GM21529 (cell line): ENCODE measurements around the gene TRIO.

Experiments used
- ATAC-seq: cut with Tn5 transposase; IDR thresholded peaks from one replicate; pipeline ENCODE4 v1.9.1; 2021; ENCODE audit not compliant: unreplicated experiment

Gene TRIO

DNA sequence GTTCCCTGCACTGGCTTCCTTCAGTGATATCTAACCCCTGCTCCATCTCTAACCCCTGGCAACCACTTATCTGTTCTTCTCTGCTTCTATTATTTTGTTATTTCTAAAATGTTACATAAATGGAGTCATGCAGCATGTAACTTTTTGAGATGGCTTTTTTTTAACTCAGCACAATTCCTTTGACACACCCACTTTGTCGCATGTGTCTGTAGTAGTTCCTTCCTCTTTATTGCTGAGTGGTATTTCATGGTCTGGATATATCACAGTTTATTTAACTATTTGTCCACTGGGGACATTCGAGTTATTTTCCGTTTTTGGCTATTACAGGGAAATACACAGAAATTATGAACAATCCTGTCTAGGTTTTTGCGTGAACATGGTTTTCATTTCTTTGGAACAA, 200.2 kb downstream of the TRIO start:
- ATAC-seq = no peak

DNA sequence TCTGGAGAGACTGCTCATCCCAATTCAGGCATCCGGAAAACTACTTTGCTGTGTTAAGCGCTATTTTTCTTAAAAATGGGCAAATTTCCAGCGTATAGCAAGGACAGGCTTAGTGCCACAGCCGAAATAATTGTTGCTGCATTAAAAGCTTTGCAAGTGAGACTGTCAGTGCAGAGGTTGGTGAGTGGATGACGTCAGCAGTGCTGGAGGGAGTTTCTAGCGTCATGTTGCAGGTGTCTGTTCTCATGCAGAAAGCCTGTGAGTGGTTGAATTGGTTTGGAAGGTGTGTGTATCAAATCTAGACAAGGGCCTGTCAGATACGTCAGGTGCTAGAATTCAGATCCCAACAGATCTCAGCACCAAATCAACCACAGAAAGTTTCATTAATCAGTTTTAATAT, 204.4 kb downstream of the TRIO start:
- no peak for ATAC-seq

DNA sequence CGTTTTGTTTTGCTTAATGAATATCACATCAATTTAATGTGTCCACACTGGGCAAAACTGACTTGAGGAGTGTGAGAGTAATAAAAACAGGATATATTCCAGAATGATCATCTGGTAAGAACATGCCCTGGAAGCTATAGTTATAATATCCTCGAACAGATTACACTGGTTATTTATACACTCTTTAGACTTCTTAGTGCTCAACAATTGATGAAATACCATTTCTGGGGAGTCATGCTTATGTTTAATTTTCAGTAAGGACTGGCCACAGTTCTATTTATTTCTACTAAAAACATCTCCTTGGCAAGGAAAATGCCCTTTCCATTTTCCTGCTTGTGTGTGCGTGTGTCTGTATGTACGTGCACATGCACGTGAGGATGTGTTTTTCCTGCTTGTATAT, 205.0 kb downstream of the TRIO start:
- ATAC-seq = no peak

DNA sequence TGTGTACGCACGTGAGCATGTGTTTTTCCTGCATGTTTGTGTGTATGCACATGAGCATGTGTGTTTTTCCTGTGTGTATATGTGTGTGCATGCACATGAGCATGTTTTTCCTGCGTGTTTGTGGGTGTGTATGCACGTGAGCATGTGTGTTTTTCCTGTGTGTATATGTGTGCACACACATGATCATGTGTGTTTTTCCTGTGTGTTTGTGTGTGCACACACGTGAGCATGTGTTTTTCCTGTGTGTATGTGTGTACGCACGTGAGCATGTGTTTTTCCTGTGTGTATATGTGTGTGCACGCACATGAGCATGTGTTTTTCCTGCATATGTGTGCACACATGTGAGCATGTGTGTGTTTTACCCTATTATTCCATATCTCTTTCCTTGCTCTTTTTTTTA, 205.9 kb downstream of the TRIO start:
- no peak for ATAC-seq

DNA sequence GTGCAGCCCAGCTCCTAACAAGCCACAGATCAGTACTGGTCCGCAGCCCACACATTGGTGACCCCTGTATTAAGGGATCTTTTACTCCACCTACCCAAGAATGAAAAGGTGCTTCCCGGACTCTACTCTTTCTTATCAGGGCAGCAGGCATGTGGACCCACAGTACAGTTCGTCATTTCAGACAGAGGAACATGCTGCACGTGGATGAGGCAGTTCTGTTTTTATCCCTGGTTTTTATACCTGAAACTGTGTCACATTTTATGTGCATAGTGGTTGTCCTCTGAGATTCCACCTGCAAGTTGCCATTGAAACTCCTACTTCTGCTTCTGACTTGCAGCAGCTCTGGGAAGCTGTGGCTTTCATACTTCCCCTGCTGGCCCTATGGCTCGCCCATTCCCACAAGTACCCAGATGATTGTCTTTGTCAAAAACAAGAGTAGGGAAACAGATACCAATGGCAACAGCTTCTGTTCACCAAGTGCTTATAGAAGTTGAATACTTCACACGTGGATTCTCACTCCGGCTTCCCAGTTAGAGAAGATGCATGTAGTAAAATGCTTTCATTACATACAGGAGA, 208.0 kb downstream of the TRIO start:
- no peak for ATAC-seq

DNA sequence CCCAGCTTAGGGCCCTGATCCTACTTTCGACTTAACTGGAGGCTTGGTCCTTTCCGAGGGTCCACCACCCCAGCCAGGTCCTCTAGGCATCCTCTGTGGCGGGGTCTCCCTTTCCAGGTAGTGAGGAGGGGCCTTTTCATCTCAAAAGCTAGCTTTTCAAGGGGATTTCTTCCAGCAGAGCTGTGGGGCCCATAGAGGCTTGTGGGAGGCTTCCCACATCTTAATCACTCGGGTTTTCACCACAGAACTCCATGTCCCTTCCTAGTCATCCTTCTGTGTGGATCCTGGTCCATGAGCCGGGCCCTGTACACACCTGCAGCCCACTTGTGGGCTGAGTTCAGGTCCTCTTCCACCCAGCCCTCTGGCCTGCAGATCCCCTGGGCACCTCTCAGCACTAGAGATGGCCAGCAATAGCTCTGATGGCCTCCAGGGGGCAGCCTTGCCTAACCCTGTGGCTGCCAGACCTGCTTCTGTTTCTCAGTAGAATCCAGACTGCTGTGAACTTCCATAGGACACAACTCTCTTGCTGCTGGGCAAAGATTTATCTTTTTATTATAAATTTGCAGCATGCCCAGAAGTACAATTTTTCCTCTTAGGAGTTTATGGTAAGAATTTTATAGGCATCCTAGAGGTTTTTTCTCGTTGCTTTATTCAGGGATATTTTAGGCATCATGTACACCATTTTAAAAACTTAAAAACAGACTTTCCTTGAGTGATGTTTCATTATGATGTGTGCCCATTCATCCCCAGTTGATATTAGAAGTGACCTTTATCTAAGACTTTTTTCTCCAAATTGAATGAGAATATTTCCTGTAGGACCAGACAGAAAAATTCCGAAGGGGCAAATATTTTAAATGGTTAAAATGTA, 208.9 kb downstream of the TRIO start:
- ATAC-seq = peak; percentile 91

DNA sequence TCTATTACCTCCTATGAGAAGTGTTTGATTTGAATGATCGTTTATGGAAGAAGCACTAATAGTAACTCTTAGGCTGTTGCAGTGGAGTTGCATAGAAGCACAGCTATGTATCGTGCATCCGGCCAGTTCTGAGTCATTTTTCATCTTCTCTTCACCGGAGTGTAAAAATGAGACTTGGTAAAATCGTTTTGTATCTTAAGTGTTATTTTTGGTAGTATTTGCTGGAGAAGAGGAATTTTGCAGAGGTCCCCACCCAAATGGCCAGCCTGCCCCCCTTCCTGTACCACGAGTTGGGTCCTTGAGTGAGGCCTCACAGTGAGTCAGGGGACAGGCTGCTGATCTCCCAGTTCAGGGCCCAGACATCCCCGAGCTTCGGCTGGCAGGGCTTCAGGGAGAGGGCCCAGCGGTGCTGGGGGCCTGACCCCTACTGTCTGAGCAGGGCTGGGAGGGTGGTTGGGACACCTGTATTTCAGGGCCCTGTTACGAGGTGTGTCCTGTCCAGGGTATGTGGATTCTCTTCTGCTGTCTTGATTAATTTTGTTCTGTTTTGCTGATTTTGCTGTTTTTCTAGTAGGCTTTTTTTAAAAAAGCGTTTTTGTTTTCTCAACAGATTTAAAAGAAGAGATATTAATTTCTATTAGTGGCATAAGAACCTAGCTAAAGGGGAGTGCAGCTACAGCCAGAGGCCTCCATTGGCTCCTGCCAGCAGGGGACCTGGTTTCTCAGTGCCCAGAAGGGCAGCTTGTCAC, 210.8 kb downstream of the TRIO start:
- no peak for ATAC-seq

DNA sequence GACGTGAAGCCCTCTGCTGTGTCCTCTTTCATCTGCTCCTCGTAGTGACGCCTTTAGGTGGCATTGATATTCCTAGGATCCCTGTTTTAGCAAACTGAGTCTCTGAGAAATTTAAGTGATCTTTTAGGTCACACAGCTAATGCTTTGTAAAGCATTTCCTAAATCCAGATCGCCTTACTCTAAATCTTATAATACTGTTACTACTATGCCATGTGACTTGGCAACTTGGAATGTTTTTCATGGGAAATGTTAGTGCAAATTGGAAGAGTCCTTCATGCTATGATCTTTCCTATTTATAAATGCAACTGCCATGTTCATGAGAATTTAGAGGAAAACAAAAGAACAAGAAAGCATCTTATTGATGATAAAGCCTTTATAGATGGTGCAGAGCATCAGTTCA, 212.2 kb downstream of the TRIO start:
- no peak for ATAC-seq

DNA sequence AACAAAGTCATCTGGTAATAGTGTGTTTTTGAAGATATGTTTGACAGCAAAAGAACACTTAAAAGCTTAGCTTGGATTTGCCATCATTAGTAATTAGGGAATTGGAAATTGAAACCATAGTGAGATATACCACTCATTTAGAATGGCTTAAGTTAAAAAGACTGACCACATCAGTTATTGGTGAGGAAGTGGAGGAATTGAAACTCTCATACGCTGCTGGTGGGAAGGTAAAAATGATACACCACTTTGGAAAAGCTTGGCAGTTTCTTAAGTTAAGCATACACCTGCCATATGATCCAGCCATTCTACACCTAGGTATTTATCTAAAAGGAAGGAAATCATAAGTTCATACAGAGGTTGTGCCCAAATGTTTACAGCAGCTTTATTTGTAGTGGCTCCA, 213.2 kb downstream of the TRIO start:
- no peak for ATAC-seq

DNA sequence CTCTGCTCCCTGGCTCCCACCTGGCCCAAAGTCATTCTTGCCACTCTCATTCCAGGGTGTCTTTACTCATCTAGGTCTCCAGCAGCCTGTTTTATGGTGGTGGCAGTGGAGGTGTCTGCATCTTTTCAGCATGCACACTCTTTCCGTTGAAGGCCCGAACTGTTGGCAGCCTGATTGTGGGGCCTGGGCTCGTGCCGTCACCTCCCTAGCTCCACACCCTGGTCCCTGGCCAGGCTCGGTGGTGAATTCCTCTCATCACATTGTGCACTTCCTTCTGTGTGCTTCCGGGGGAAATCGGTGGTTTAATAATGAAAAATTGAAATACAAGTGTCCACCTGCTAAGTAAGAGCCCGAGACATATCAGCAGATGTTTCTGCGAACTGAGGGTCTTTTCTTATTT, 214.3 kb downstream of the TRIO start:
- ATAC-seq = no peak

DNA sequence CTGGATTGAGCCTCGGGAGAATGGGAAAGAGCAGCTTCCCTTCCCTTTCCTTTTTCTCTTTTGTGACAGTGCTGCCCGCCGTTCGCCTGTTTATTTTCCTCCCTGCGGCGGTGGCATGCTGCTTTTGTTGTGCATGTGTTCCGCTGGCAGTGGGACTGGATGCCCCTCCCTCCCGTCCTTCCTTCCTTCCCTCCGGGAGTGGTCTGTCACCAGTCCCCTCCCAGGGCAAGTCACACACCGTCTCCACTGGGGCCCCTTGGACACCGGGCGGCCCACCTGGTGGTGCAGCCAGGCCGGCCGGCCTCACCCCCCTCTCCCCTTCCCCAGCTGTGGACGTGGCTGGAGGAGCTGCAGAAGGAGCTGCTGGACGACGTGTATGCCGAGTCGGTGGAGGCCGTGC, 214.7 kb downstream of the TRIO start:
- no peak for ATAC-seq

DNA sequence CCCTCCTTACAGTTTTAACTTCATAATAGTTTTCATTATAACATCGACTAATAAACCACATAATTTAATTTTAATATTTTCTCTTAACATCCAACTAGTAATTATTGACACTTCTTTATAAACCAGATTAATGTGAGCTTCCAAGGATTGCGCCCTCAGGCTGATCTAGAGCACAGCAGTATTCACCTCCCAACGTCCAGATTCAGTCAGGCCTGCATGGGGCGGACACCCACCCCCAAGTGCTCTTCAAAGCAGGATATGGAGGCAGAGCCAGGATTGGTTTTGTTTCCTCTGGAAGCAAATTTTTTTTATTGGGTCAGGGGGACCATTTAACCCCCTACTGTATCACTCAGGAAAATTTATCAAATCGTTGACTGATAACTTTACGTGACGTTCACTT, 215.4 kb downstream of the TRIO start:
- no peak for ATAC-seq

DNA sequence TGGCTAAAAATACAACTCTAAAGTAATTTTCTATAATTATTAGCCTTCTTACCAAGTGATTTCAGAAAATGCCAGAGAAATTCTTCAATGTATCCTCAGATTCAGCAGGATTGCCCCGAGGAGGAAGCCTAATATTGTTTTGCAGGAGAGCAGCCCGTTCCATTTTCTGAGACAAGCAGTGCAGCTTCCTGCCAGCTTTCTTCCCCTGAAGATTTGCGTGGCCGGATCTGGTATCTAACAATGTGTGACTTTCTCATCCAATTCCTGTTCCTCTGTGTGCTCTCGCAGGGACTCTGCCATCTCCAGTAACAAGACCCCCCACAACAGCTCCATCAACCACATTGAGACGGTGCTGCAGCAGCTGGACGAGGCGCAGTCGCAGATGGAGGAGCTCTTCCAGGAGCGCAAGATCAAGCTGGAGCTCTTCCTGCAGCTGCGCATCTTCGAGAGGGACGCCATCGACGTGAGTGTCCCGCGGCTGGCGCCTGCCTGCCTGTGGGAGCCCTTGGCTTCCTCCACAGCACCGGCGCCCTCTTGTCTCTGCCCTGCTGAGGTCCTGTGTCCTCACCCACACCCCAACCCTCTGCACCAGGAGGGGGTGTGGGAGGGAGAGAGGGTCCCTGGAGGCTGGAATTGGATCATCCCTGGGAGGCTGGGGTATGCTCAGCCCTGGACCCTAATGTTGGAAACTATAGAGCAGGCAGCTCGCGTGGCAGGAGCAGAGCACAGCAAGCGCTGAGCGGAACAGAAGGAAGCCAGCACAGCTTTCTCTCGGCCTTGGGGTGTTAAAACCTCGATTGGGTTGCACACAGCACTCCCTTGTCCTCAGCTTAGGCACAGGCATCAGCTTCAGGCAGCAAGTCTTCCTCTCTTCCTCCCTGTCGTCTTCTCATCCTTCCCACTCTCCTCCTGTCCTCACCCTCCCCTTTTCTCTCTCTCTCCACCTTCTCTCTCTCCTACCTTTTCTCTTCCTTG, 216.2 kb downstream of the TRIO start:
- no peak for ATAC-seq

DNA sequence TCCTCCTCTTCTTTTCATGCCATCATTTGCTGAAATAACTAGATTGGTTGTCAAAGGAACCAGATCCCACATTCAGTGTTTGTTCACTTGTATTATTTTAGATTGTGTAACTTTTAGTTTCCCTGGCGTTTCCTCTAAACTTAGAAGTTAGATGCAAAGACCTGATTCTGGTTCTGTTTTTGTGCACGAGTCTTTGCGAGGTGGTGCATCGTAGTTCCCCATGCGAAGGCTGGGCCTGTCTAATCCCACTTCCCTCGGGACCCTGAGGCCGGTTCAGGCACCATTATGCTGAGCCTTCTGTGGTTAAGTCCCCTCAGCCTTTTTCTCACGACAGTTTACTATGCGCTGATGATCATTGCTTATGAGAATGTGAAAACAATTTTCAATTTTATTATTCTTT, 219.3 kb downstream of the TRIO start:
- ATAC-seq = no peak

DNA sequence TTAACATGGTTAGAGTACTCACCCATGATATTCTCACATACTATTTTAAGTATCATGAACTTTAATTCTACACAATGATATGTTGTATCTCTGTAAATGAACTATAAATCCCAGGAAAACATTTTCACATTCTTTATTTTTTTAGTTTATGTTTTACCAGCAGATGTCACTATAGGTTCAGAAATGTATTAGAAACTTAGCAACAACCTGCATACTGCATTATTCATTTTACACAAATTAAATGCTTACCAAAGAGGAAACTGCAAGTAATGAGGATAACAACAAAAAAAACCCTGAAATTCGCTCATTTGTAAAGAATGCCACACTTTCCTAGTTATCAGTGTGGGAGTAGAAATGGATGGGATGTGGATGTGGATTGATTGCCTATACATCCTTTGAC, 221.0 kb downstream of the TRIO start:
- no peak for ATAC-seq

DNA sequence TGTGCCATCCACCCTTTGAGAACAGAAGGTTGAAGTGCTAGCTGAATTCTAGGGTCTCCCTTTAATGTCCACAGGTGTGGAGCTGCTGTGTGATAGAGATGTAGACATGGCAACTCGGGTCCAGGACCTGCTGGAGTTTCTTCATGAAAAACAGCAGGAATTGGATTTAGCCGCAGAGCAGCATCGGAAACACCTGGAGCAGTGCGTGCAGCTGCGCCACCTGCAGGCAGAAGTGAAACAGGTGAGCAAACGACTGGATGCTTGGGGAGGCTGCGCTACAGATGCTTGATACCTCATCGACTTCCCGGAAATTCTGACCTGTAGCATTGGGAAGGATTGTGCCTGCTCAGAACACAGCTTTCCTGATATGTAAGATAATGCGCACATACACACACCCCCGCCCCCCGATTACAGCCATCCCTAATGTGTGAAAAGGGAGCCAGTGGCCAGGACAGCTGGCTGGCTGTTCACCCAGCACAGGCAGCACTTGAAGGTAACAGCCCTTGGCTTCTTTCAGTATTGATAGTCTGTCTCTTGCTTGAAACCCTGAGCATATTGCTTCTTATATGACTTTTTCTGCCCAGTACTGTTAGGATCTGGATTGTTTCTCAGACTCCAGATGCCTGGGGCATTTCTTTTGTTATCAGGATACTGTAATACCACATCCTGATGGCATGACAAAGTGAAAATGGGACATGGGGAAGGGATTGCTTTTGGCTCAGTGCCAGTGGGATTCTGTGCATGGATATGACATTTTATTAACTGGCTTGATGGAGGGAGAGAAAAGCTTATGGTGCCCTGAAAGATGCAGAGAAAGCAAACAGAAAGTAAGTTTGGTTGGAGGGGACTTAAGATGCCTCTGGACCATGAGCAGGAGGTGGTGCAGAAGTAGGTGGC, 221.7 kb downstream of the TRIO start:
- no peak for ATAC-seq

DNA sequence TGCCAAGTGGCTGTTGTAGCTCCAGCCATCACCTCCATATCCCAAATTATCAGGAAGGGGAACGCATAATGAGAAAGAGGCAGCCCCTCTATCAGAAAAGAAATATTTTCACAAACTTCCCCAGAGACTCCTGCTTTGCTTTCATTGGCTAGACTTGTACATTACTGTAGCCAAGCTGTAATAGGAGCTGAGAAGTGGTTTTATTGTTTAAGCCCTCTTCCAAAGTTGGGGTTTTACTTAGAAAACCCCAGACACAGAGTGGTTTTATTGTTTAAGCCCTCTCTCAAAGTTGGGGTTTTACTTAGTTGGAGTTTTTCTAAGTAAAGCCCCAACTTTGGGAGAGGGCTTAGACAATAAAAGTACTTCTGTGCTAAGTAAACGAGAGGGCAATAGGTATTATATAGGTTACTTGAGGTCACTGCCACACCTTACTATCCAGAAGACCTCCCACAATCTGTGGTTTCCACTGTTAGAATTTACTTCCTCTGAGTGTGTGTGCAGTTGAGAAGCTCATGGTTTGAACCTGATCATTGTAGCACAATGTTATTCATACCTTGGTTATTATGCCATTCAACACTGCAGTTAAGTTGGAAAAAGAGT, 222.8 kb downstream of the TRIO start:
- no peak for ATAC-seq

DNA sequence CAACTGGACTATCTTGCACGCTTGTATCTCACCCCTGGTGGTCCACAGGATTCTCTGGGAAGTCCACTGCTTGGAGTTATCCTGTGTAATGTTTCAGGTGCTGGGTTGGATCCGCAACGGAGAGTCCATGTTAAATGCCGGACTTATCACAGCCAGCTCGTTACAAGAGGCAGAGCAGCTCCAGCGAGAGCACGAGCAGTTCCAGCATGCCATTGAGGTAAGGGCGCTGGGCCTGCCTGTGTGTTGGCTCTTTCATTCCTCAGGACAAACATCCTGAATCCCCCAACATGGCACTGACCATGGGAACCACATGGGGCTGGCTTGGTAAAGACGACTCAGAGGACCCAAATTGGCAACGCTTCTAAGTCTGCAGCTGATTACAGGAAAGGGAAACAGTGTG, 223.6 kb downstream of the TRIO start:
- ATAC-seq = no peak

DNA sequence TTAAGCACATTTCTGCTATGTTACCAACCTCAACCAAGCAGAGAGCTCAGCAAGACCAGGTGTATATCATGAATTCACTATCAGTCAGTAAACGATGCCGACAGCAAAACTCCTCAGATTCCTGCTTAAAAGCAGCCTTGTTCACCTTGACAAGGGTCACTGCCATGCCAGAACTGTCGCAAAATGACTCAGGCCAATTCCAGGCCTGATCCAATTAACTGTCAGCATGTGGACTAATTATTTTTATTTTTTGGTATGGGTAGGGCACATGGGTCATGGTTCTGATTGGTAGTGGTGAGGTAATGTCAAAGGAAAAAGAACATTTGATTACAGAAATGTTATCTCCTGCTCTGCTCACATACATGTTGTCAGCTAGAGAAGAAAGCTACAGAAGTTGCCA, 224.2 kb downstream of the TRIO start:
- ATAC-seq = no peak

DNA sequence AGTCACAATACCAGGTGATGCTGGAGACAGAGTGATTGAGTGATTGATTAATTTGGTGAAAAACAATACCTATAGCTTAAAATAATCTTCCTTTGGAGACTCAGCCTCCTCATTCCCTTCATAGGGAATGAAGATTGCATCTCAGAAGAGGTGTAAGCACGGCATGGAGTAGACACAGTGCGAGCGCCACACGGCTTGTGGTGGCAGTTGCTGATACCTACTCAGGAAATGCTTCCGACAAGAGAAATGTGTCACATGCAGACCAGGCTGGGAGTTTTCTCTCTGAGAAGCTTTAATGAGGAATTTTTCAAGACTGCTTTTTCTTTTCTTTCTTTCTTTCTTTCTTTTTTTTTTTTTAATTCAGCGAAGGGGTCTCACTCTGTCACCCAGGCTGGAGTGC, 226.6 kb downstream of the TRIO start:
- no peak for ATAC-seq
